ENCODE data around the gene OR7A10. TPM values are rescaled to one million over a fixed set of nuclear protein-coding genes. Genes with fewer than 3 reads are reported as not detected.

Gene OR7A10
- total RNA-seq, 2 experiments from 2014 or later = not detected

Other genes starting within 250 kb of the OR7A10 start
- gene ADGRE3, start 174.1 kb downstream of the OR7A10 start, total RNA-seq = not detected
- gene ZNF333, start 158.9 kb downstream of the OR7A10 start, total RNA-seq = 10 to 100 TPM; 16.7 to 18.0 TPM
- under 1 TPM; 0.55 to 0.58 TPM for gene ADGRE2, start 70.4 kb downstream of the OR7A10 start, total RNA-seq
- not detected for gene OR7A5, start 13.7 kb downstream of the OR7A10 start, total RNA-seq
- not detected for gene OR7C1, start 13.7 kb downstream of the OR7A10 start, total RNA-seq
- gene OR7A17, start 37.2 kb upstream of the OR7A10 start, total RNA-seq = not detected
- not detected for gene OR7C2, start 92.6 kb upstream of the OR7A10 start, total RNA-seq
- not detected for gene SLC1A6, start 130.9 kb upstream of the OR7A10 start, total RNA-seq
- not detected for gene CASP14, start 200.6 kb upstream of the OR7A10 start, total RNA-seq
- gene OR1I1, start 233.3 kb upstream of the OR7A10 start, total RNA-seq = not detected

All from activated CD4-positive, alpha-beta memory T cell treated with anti-CD3 and anti-CD28 coated beads for 36 hours (primary cell).